ENCODE data around the gene ADH7. TPM values are rescaled to one million over a fixed set of nuclear protein-coding genes. Genes with fewer than 3 reads are reported as not detected.

ADH7 gene
- total RNA-seq, 1 experiment from 2014 or later, result not detected

Other genes with a start within 250 kb of the ADH7 start
- not detected in 2 replicates for gene ADH6, start 216.1 kb downstream of the ADH7 start, total RNA-seq (2014; rRNA removed; shearing (Covaris generic); ENCODE audit: low replicate concordance)
- not detected in 2 replicates for gene ADH1A, start 144.4 kb downstream of the ADH7 start, total RNA-seq (2014; rRNA removed; shearing (Covaris generic); ENCODE audit: low replicate concordance)
- not detected in 2 replicates for gene ADH1B, start 113.9 kb downstream of the ADH7 start, total RNA-seq (2014; rRNA removed; shearing (Covaris generic); ENCODE audit: low replicate concordance)
- gene ADH1C, start 82.6 kb downstream of the ADH7 start, total RNA-seq (2014; rRNA removed; shearing (Covaris generic); ENCODE audit: low replicate concordance), result not detected in 2 replicates
- gene C4orf17, start 75.7 kb upstream of the ADH7 start, total RNA-seq (2014; rRNA removed; shearing (Covaris generic); ENCODE audit: low replicate concordance), result not detected in 2 replicates
- gene TRMT10A, start 128.7 kb upstream of the ADH7 start, total RNA-seq (2014; rRNA removed; shearing (Covaris generic); ENCODE audit: low replicate concordance), result 7.9 and 32.2 TPM in 2 replicates
- gene MTTP, start 139.5 kb upstream of the ADH7 start, total RNA-seq (2014; rRNA removed; shearing (Covaris generic); ENCODE audit: low replicate concordance), result not detected in 2 replicates
- gene C4orf54, start 222.5 kb upstream of the ADH7 start, total RNA-seq (2014; rRNA removed; shearing (Covaris generic); ENCODE audit: low replicate concordance), result not detected in 2 replicates